HFFc6 (cell line): ENCODE results near the gene MYO5A. TPM values are rescaled to one million over a fixed set of nuclear protein-coding genes. Genes with fewer than 3 reads are reported as not detected.

Source experiments
- DNase-seq: peaks from one replicate; pipeline ENCODE4 v3.0.0-alpha.2; 2018
- H3K27ac Mint-ChIP-seq: 2 replicates; pipeline ENCODE4 v1.8.0; 2020; ENCODE audit warnings: mild to moderate bottlenecking, mixed read lengths
- H3K27me3 Mint-ChIP-seq: 2 replicates; pipeline ENCODE4 v1.8.0; 2021; ENCODE audit warnings: mild to moderate bottlenecking, moderate library complexity, mixed read lengths; ENCODE audit not compliant: insufficient read depth
- H3K36me3 Mint-ChIP-seq: 2 replicates; pipeline ENCODE4 v1.8.0; 2021; ENCODE audit warnings: low read depth, mixed read lengths
- H3K4me1 Mint-ChIP-seq: 2 replicates; pipeline ENCODE4 v1.8.0; 2020; ENCODE audit warnings: low read depth, mixed read lengths
- H3K4me3 Mint-ChIP-seq: 2 replicates; pipeline ENCODE4 v1.8.0; 2020; ENCODE audit warnings: mild to moderate bottlenecking, moderate library complexity, mixed read lengths
- H3K9me3 Mint-ChIP-seq: 2 replicates; pipeline ENCODE4 v1.8.0; 2020; ENCODE audit warnings: mild to moderate bottlenecking, mixed read lengths
- total RNA-seq, 6 experiments: library from RNA; stranded (reverse); fragmentation: NEBNext Ultra II Directional; extraction: Animal tissue kit (Norgen Biotek cat#: 25700); gene quantifications; 2 replicates in 1 of 6; 3 replicates in 5 of 6; pipeline ENCODE4 v1.2.3, GENCODE V29; 2021
- TF ChIP-seq, protein P1 (sequence below): fragments of 200-600 bp; sonication (generic); IDR thresholded peaks from 2 replicates; pipeline ENCODE4 v1.5.0; 2021; ENCODE audit warnings: antibody characterized with exemption, mild to moderate bottlenecking

MYO5A gene
- total RNA-seq, 6 experiments from 2014 or later, result 47.4 to 59.4 (median 54.0) TPM

GRCh38 chr15:52498706-52499105 lies 30.0 kb downstream of the MYO5A start:
- peak overlapping the region; percentile 22; the same call in 1 of the 2 replicates for H3K27ac Mint-ChIP-seq
- TF ChIP-seq, protein P1, sequence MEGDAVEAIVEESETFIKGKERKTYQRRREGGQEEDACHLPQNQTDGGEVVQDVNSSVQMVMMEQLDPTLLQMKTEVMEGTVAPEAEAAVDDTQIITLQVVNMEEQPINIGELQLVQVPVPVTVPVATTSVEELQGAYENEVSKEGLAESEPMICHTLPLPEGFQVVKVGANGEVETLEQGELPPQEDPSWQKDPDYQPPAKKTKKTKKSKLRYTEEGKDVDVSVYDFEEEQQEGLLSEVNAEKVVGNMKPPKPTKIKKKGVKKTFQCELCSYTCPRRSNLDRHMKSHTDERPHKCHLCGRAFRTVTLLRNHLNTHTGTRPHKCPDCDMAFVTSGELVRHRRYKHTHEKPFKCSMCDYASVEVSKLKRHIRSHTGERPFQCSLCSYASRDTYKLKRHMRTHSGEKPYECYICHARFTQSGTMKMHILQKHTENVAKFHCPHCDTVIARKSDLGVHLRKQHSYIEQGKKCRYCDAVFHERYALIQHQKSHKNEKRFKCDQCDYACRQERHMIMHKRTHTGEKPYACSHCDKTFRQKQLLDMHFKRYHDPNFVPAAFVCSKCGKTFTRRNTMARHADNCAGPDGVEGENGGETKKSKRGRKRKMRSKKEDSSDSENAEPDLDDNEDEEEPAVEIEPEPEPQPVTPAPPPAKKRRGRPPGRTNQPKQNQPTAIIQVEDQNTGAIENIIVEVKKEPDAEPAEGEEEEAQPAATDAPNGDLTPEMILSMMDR, result no peak

DNA sequence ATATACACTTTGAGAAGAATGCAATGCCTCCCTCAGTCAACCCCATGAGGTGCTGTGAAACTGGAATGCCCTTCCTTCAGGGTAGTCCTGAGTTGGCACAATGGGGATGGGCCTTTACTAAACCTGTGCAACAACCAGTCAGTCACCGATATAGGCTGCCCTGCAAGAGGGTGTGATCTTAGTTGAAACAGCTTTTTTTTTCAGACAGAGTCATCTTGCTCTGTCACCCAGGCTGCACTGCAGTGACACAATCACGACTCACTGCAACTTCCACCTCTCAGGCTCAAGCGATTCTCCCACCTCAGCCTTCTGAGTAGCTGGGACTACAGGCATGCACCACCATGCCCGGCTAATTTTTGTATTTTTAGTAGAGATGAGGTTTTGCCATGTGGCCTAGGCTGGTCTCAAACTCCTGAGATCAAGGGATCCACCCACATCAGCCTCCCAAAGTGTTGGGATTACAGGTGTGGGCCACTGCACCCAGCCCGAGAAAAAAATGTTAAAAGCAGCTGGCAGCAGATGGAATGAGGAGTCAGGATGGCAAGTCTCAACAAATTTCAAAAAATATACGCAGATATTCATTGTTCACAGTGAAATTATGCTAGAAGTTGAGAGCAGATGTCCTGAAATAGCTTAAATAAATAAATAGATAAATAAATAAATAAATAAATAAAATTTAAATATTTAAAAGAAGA lies 31.8 kb downstream of the MYO5A start:
- Mint-ChIP-seq H3K27me3 (no peaks in the 10 kb centered on the region; the same call in 1 of the 2 replicates), H3K36me3 (peaks cover 4% of the 10 kb centered on the region; the same call in 1 of the 2 replicates), H3K9me3 (no peaks in the 10 kb centered on the region), H3K4me3 (peak overlapping the region; percentile 13; the same call in 1 of the 2 replicates), H3K27ac (peak overlapping the region; percentile 75), H3K4me1 (peaks cover 59% of the 10 kb centered on the region)
- peak; percentile 83 for DNase-seq
- TF ChIP-seq, protein P1, result no peak

More at GRCh38 chr15:52498706-52499105, 30.0 kb downstream of the MYO5A start:
- no peaks in the 10 kb centered on the region for H3K36me3 Mint-ChIP-seq
- no peak for DNase-seq
- no peaks in the 10 kb centered on the region; the same call in 1 of the 2 replicates for H3K27me3 Mint-ChIP-seq
- no peak overlapping the region for H3K4me3 Mint-ChIP-seq
- H3K4me1 Mint-ChIP-seq, result peaks cover 51% of the 10 kb centered on the region
- H3K9me3 Mint-ChIP-seq, result no peaks in the 10 kb centered on the region

- no peaks in the 10 kb centered on the region for H3K9me3 Mint-ChIP-seq
- peaks cover 4% of the 10 kb centered on the region; the same call in 1 of the 2 replicates for H3K36me3 Mint-ChIP-seq
- peaks cover 66% of the 10 kb centered on the region for H3K4me1 Mint-ChIP-seq
- peak overlapping the region; percentile 75; the same call in 1 of the 2 replicates for H3K27ac Mint-ChIP-seq
- DNase-seq, result no peak
- no peaks in the 10 kb centered on the region; the same call in 1 of the 2 replicates for H3K27me3 Mint-ChIP-seq
- peak overlapping the region; percentile 43; the same call in 1 of the 2 replicates for H3K4me3 Mint-ChIP-seq
- TF ChIP-seq, protein P1, result no peak
These were observed 32.5 kb downstream of the MYO5A start for GRCh38 chr15:52496175-52496574.

- Mint-ChIP-seq H3K27me3 (no peaks in the 10 kb centered on the region; the same call in 1 of the 2 replicates), H3K4me1 (peaks cover 75% of the 10 kb centered on the region), H3K27ac (no peak overlapping the region), H3K9me3 (no peaks in the 10 kb centered on the region), H3K36me3 (peaks cover 4% of the 10 kb centered on the region; the same call in 1 of the 2 replicates), H3K4me3 (no peak overlapping the region)
- no peak for DNase-seq
- TF ChIP-seq, protein P1, result no peak
These were observed 33.6 kb downstream of the MYO5A start for GRCh38 chr15:52495125-52495524.

DNA sequence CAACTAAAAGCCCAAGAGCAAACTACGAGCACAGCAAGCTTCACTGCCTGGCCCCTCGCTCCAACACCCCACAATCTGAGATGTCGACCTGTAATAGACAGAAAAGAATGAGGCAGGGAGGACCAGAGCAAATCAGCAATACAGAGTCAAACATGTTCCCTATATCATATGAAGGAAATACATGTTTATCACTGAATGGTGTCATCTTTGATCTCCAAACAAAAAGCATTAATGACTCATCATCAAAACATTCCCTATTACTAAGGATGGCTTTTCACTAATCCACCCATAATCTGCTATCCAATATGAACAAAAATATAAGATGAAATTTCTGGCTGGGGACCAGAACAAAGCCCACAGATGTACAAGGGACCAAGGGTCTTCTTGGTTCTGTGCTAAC lies 34.7 kb downstream of the MYO5A start:
- H3K9me3 Mint-ChIP-seq, result no peaks in the 10 kb centered on the region
- no peak overlapping the region for H3K4me3 Mint-ChIP-seq
- peaks cover 69% of the 10 kb centered on the region for H3K4me1 Mint-ChIP-seq
- H3K36me3 Mint-ChIP-seq, result peaks cover 4% of the 10 kb centered on the region; the same call in 1 of the 2 replicates
- no peak overlapping the region for H3K27ac Mint-ChIP-seq
- no peaks in the 10 kb centered on the region; the same call in 1 of the 2 replicates for H3K27me3 Mint-ChIP-seq
- TF ChIP-seq, protein P1, result no peak
- peak; percentile 12 for DNase-seq
